Urinary bladder (tissue), 4 donors: ENCODE measurements around the gene EEF1AKMT2. TPM values are rescaled to one million over a fixed set of nuclear protein-coding genes. Genes with fewer than 3 reads are reported as not detected.
"Not testable (repeated sequence)": the region's sequence is repeated elsewhere in the genome, so short reads cannot be mapped to it uniquely, and the experiment has no call there.

Experiments used
- DNase-seq: peaks from one replicate; pipeline ENCODE4 v3.0.0-alpha.2; 2015; ENCODE audit errors: extremely low spot score
- H3K27ac ChIP-seq: one replicate; pipeline ENCODE4 v1.5.1; 2013; ENCODE audit warnings: low read depth, mild to moderate bottlenecking, moderate library complexity
- H3K36me3 ChIP-seq: one replicate; pipeline ENCODE4 v1.6.1; 2013; ENCODE audit warnings: mild to moderate bottlenecking, moderate library complexity; ENCODE audit not compliant: insufficient read depth
- H3K4me1 ChIP-seq: one replicate; pipeline ENCODE4 v1.6.1; 2013; ENCODE audit warnings: mild to moderate bottlenecking, moderate library complexity; ENCODE audit not compliant: insufficient read depth
- H3K4me3 ChIP-seq: one replicate; pipeline ENCODE4 v1.5.1; 2013; ENCODE audit warnings: low read depth, low read length
- WGBS: extraction: QIAGEN DNeasy Blood & Tissue Kit; methylation state at CpG from one replicate; pipeline ENCODE4 v1.1.7; 2013; 5-methylcytosine and 5-hydroxymethylcytosine counted together
- polyA plus RNA-seq: library from polyadenylated mRNA; stranded (reverse); fragments of 200-250 nt; gene quantifications from one replicate; pipeline ENCODE4 v1.2.3, GENCODE V29; 2013
- total RNA-seq: library from RNA; depleted of rRNA; stranded (reverse); fragments of >200 nt; gene quantifications from one replicate; pipeline ENCODE4 v1.2.3, GENCODE V29; 2014
- donor health status: healthy with polysubstance abuse.
- donor health status: healthy.

Gene EEF1AKMT2
- 65.9 TPM for total RNA-seq
- polyA plus RNA-seq, result 12.1 TPM

DNA sequence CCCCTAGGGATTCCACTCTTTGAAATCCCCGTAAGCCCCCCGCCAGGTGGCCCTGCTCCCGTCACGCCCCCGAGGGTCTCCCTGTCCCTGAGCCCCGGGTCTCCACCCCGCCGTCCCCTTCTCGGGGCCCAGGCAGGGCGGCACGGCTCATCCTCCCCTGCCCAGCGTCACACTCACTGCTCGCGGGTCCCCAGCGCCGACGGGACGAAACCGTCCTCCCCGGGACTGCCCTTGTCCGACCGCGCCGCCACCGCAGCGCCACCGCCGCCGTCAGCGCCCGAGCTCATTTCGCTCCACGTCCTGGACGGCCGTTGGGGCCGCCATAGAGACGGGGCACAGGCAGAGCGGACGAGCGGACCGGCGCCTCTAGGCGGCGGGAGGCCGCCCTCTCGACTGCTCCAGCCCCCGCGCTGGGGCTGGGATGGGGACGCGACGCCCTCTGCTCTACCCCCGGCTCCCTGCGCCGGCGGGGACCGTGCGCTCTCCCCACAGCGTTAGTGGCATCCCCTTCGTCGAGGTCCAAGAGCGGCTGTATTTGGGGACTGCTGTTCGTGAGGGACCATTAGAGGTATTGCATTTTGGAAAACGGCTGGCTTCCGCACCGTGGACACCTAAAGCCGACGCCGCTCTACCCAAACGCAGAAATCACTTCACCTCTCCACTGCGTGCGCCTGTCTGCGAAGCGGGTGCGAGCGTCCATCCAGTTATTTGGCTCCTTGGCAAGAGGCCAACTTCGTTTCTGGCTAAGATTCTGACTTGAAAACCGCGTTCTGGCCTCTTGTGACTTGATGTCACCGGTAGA lies at the start of gene EEF1AKMT2:
EEF1AKMT2 (minus strand) TSS at position 341 of the 802 bp plus-strand sequence; CDS start at position 287, 54 bp downstream.
- peak; percentile 32 for DNase-seq
- peak within 1 kb of the TSS; percentile 88 for H3K27ac ChIP-seq
- under 1% methylated on average over 79 of the region's 79 CpGs for WGBS

GRCh38 chr10:124837687-124838086 lies 46.0 kb upstream of the EEF1AKMT2 start:
- Histone ChIP-seq H3K36me3 (peaks cover 5% of the 10 kb centered on the region), H3K4me1 (no peaks in the 10 kb centered on the region), H3K4me3 (no peak overlapping the region), H3K27ac (no peak overlapping the region)
- 77% methylated on average over 2 of the region's 2 CpGs for WGBS
- no peak for DNase-seq

More for the DNA sequence above, at the start of gene EEF1AKMT2:
- Histone ChIP-seq H3K36me3 (no peaks in the 10 kb centered on the region), H3K4me3 (peak within 1 kb of the TSS; percentile 95), H3K4me1 (no peaks in the 10 kb centered on the region)

DNA sequence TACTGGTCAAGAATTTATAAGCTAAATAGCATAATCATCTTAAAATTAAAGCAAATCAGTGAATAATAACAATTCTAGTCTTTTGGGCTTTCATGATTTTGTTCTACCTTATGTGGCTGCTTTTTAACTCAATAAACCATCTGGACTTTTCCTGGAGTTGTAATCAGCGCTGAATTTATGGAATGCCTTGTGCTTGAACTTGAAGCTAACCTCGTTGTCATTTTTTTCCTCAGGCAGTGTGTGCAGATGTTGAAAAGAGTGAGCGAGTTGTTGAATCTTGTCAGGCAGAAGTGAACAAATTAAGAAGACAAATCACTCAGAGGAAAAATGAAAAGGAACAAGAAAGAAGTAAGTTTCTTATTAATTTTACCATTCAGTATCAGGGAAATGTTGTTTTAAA lies 39.4 kb upstream of the EEF1AKMT2 start:
- Histone ChIP-seq H3K4me1 (no peaks in the 10 kb centered on the region), H3K36me3 (peaks cover 16% of the 10 kb centered on the region), H3K4me3 (no peak overlapping the region), H3K27ac (no peak overlapping the region)
- DNase-seq, result no peak
- WGBS, result 85% methylated on average over 3 of the region's 3 CpGs

DNA sequence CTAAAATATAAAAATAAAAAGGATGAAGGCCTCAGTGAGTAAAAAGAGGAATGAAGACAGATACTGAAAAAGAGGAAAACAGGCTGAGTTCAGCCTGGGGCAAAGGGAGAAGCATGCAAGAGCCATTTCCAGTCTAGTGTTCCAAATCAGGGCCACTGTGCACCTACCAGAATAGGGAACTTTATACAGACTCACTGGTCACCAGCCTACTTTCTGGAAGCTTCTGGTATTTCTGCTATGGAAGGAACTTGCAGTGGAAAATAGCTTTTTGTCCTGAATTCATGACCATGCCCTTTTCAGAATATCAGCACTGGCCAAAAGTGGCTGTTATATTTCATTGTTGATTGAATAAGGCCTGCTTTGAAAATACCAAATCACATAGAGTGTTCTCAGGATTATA lies 38.8 kb upstream of the EEF1AKMT2 start:
- Histone ChIP-seq H3K4me3 (no peak overlapping the region), H3K27ac (no peak overlapping the region), H3K4me1 (no peaks in the 10 kb centered on the region), H3K36me3 (peaks cover 14% of the 10 kb centered on the region)
- no peak for DNase-seq

DNA sequence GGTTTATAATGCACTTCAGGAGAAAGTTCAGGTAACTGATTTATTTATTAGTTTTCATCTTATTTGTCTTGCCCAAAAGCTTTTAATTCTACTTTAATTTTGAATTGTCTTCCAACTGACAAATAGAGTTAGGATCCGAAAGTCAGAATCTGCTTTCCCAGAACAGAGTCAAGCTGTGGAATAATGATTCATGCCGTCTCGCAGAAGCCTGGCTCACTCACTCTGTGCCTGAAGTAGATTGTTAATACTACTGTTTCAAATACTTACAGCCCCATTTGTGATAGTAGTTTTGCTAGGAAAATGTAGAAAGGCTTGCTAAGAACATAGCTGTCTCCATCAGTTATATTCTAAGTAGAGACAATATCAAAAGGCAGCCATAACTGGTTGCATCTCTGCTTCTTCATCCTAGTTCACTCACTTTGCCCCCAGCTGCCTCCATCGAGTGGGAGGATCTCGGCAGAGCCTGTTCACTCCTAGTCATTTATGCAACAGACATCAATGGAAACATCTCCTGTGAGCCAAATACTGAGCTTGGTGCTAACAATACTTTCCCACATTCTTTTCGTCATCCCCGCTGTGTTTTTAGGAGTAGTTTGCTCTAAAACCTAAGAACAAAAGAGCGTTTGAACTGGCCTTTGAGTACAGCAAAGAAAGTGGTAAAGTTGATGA lies 37.9 kb upstream of the EEF1AKMT2 start:
- H3K36me3 ChIP-seq, result peaks cover 13% of the 10 kb centered on the region
- H3K4me3 ChIP-seq, result no peak overlapping the region
- 92% methylated on average over 8 of the region's 8 CpGs for WGBS

DNA sequence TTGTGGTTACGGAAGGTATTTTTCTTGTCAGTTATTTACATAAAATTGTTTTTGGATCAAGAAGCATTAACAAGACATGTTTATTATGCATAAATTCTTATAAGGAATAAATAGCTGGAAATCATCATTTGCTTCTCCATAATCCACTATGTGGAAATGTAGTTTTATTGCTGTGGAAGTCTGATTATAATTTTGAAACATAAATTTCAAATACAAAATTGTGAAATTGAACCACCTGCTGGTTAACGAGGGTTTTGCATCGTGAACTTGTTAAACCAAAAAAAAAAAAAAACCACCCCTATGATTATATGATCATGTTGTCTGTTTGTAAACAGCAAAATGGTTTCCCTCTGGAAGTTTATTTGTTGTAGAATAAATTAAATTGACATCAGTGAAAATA lies 35.8 kb upstream of the EEF1AKMT2 start:
- no peak overlapping the region for H3K27ac ChIP-seq
- DNase-seq, result no peak
- H3K4me3 ChIP-seq, result no peak overlapping the region
- H3K4me1 ChIP-seq, result no peaks in the 10 kb centered on the region
- peaks cover 11% of the 10 kb centered on the region for H3K36me3 ChIP-seq
- 48% methylated on average over 3 of the region's 3 CpGs for WGBS

More for the DNA sequence above, 37.9 kb upstream of the EEF1AKMT2 start:
- Histone ChIP-seq H3K27ac (no peak overlapping the region), H3K4me1 (no peaks in the 10 kb centered on the region)
- no peak for DNase-seq

- Histone ChIP-seq H3K4me1 (no peaks in the 10 kb centered on the region), H3K4me3 (no peak overlapping the region), H3K27ac (no peak overlapping the region), H3K36me3 (peaks cover 13% of the 10 kb centered on the region)
- WGBS, result 92% methylated on average over 4 of the region's 4 CpGs
- no peak for DNase-seq
Measured at GRCh38 chr10:124826262-124826661, 34.6 kb upstream of the EEF1AKMT2 start.

DNA sequence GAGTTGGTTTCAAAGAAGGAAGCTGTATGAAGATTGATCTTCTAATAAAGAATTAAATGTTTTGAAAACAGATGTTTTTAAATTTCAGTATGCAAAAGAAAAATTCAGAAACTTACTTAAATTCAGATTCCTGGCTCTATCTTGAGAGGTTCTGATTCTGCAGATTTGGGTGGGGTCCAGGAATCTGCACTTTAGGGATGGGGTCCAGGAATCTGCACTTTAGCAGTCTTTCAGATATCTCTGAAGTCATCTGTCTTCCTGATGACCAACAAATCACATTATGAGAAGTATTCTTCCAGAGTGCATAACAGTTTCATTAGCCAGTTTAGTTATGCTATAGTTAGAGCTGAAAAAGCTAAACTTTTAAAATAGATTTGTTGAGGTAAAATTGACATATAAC lies 34.0 kb upstream of the EEF1AKMT2 start:
- no peak for DNase-seq
- Histone ChIP-seq H3K36me3 (peaks cover 13% of the 10 kb centered on the region), H3K27ac (no peak overlapping the region), H3K4me3 (no peak overlapping the region), H3K4me1 (no peaks in the 10 kb centered on the region)

DNA sequence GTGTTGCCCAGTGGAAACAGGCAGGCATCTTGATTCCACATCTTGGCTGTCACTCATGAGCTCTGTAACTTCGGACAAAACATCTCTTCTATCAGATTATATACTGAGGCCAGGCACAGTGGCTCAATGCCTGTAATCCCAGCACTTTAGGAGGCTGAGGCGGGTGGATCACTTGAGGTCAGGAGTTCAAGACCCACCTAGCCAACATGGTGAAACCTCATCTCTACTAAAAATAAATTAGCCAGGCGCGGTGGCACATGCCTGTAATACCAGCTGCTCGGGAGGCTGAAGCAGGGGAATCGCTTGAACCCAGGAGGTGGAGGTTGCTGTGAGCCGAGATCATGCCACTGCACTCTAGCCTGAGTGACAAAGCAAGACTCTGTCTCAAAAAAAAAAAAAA lies 33.2 kb upstream of the EEF1AKMT2 start:
- H3K36me3 ChIP-seq, result peaks cover 11% of the 10 kb centered on the region
- not testable (repeated sequence) for H3K4me3 ChIP-seq, DNase-seq, H3K27ac ChIP-seq, H3K4me1 ChIP-seq
- 92% methylated on average over 7 of the region's 7 CpGs for WGBS

GRCh38 chr10:124824507-124824906 lies 32.8 kb upstream of the EEF1AKMT2 start:
- no peak for DNase-seq
- peaks cover 7% of the 10 kb centered on the region for H3K36me3 ChIP-seq
- H3K4me3 ChIP-seq, result no peak overlapping the region
- H3K27ac ChIP-seq, result no peak overlapping the region
- H3K4me1 ChIP-seq, result no peaks in the 10 kb centered on the region
- 100% methylated on average over 1 of the region's 1 CpG for WGBS

- H3K36me3 ChIP-seq, result peaks cover 3% of the 10 kb centered on the region
- no peaks in the 10 kb centered on the region for H3K4me1 ChIP-seq
- DNase-seq, result no peak
- 89% methylated on average over 4 of the region's 4 CpGs for WGBS
- H3K4me3 ChIP-seq, result no peak overlapping the region
- no peak overlapping the region for H3K27ac ChIP-seq
Measured at GRCh38 chr10:124821520-124821919, 29.8 kb upstream of the EEF1AKMT2 start.

- Histone ChIP-seq H3K4me3 (no peak overlapping the region), H3K36me3 (peaks cover 2% of the 10 kb centered on the region), H3K27ac (no peak overlapping the region), H3K4me1 (no peaks in the 10 kb centered on the region)
- no peak for DNase-seq
- WGBS, result 97% methylated on average over 2 of the region's 2 CpGs
Measured at GRCh38 chr10:124820121-124820520, 28.4 kb upstream of the EEF1AKMT2 start.

- Histone ChIP-seq H3K36me3 (no peaks in the 10 kb centered on the region), H3K27ac (no peak overlapping the region), H3K4me3 (peak overlapping the region; percentile 89), H3K4me1 (no peaks in the 10 kb centered on the region)
- no peak for DNase-seq
- WGBS, result under 1% methylated on average over 13 of the region's 13 CpGs
Measured at GRCh38 chr10:124802313-124802675, 10.6 kb upstream of the EEF1AKMT2 start.

DNA sequence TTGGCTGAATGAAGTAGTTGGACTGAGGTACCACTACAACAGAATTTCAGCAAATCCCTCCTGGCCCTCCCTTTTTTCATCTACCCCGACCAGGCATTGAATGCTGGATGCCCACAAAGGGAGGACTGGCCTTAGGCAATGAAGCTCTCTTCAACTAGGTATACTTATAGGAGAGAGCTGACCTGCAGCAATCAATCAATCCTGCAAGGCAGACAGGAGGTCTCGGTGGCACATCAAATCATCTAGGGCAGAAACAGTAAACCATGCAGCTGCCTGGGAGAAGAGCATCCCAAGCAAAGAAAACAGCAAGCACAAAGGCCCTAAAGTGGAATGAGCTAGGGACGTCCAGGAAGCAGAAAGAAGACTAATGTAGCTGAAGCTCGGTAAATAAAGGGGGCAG lies 7.5 kb upstream of the EEF1AKMT2 start:
- WGBS, result 56% methylated on average over 4 of the region's 4 CpGs
- no peaks in the 10 kb centered on the region for H3K36me3 ChIP-seq
- no peak for DNase-seq
- no peaks in the 10 kb centered on the region for H3K4me1 ChIP-seq
- no peak overlapping the region for H3K27ac ChIP-seq
- no peak overlapping the region for H3K4me3 ChIP-seq
